Psoas muscle (tissue), 8 donors: ENCODE measurements around the gene LSM14A. TPM values are rescaled to one million over a fixed set of nuclear protein-coding genes. Genes with fewer than 3 reads are reported as not detected.

Source experiments
- ATAC-seq, 4 donors: fragments of 200-7000 bp; cut with Tn5 transposase; one replicate each; pipeline ENCODE4 v1.9.1; 2020; ENCODE audit warnings: moderate library complexity in 3 of 4, mild to moderate bottlenecking in 2 of 4
- DNase-seq, 2 donors: peaks; one replicate each; pipeline ENCODE4 v3.0.0-alpha.2; 2020
- H3K27ac ChIP-seq: fragments of 200-600 bp; one replicate; pipeline ENCODE4 v1.8.0; 2022
- H3K27me3 ChIP-seq, 3 donors: fragments of 200-600 bp in 1 of 3; one replicate each; pipeline versions ENCODE4 v1.6.1 to v1.8.0; 2013 to 2022; ENCODE audit warnings: low read length in 2 of 3, mild to moderate bottlenecking in 2 of 3, moderate library complexity in 1 of 3; ENCODE audit not compliant: insufficient read depth in 3 of 3
- H3K36me3 ChIP-seq, 2 donors: fragments of 200-600 bp in 1 of 2; one replicate each; pipeline versions ENCODE4 v1.6.1 to v1.8.0; 2013 to 2022; ENCODE audit warnings: low read depth in 1 of 2, mild to moderate bottlenecking in 1 of 2, moderate library complexity in 1 of 2; ENCODE audit not compliant: insufficient read depth in 1 of 2
- H3K4me1 ChIP-seq: fragments of 200-600 bp; one replicate; pipeline ENCODE4 v1.8.0; 2022
- H3K4me3 ChIP-seq: fragments of 200-600 bp; one replicate; pipeline ENCODE4 v1.8.0; 2022; ENCODE audit warnings: mild to moderate bottlenecking
- H3K9me3 ChIP-seq: fragments of 200-600 bp; one replicate; pipeline ENCODE4 v1.8.0; 2022
- WGBS, 3 donors: extraction: QIAGEN DNeasy Blood & Tissue Kit; methylation state at CpG; one replicate each; pipeline versions ENCODE4 v1.1.6 to v1.1.7; 2013; 5-methylcytosine and 5-hydroxymethylcytosine counted together
- intact Hi-C, 2 donors: fragments of 100-400 bp; cut with DNase I; formaldehyde crosslinking; loops; one replicate each; pipeline versions ENCODE4 v1.11.0 to v1.14.2; 2022
- polyA plus RNA-seq, 3 donors: library from polyadenylated mRNA; stranded (reverse); fragments of 200-250 nt; gene quantifications; one replicate each; pipeline ENCODE4 v1.2.3, GENCODE V29; 2013
- total RNA-seq, 4 donors: library from RNA; stranded (reverse); fragmentation: NEBNext Ultra II Directional in 2 of 4; extraction: Animal tissue kit (Norgen Biotek cat#: 25700) in 2 of 4; gene quantifications; one replicate each; pipeline versions ENCODE4 v1.2.1 to v1.2.4, GENCODE V29; 2021 to 2023
- TF ChIP-seq, protein P1 (sequence below): fragments of 200-600 bp; IDR thresholded peaks from one replicate; pipeline ENCODE4 v1.8.0; 2022; ENCODE audit warnings: antibody characterized with exemption
- donor health status: healthy with polysubstance abuse.
- donor health status: DM: no; HTN: no; CAD: no; lungs with moderate emphysema.
- donor health status: Bipolar disorder and iron deficiency.
- donor health status: healthy.
- donor health status: DM: yes; HTN: yes; CAD: no.
- donor health status: DM: no; HTN: no; CAD: no.
- donor health status: DM: no; HTN: no; CAD: no.
- donor health status: DM: yes; HTN: yes; CAD: no.

The LSM14A gene
- total and polyA plus RNA-seq, 7 donors = 65.0 to 155 (median 87.5) TPM

DNA sequence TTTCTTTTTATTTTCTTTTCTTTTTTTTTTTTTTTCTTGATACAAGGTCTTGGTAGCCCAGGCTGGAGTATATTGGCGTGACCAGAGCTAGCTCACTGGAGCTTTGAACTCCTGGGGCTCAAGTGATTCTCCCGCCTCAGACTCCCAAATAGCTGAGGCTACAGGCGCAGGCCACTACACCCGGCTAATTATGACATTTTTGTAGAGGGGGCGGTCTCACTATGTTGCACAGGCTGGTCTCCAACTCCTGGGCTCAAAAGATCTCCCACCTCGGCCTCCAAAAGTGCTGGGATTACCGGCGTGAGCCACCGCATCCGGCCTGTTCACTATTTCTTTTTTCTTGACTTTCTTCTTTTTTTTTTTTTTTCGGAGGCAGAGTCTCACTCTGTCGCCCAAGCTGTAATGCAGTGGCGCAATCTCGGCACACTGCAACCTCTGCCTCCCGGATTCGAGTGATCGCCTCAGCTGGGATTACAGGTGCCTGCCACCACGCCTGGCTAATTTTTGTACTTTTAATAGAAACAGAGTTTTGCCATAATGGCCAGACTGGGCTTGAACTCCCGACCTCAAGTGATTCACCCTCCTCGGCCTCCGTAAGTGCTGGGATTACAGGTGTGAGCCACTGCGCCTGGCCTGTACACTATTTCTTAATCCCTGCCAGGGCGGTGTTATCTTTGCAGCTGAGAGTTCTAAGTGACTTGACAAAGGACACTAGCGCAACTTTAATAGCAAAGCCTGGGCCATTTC is 37.1 kb upstream of the LSM14A start:
- intact Hi-C loops = no loop called here
- 75 to 83% (median 76%) methylated on average over 23 to 24 of the region's 24 CpGs for WGBS, 3 donors

GRCh38 chr19:34135821-34136611 is 36.3 kb upstream of the LSM14A start:
- Histone ChIP-seq H3K27ac (no peak overlapping the region), H3K27me3 (no peaks in the 10 kb centered on the region), H3K36me3 (no peaks in the 10 kb centered on the region), H3K9me3 (no peaks in the 10 kb centered on the region), H3K4me1 (peaks cover 4% of the 10 kb centered on the region), H3K4me3 (no peak overlapping the region)
- intact Hi-C loops = no loop called here
- TF ChIP-seq, protein P1, sequence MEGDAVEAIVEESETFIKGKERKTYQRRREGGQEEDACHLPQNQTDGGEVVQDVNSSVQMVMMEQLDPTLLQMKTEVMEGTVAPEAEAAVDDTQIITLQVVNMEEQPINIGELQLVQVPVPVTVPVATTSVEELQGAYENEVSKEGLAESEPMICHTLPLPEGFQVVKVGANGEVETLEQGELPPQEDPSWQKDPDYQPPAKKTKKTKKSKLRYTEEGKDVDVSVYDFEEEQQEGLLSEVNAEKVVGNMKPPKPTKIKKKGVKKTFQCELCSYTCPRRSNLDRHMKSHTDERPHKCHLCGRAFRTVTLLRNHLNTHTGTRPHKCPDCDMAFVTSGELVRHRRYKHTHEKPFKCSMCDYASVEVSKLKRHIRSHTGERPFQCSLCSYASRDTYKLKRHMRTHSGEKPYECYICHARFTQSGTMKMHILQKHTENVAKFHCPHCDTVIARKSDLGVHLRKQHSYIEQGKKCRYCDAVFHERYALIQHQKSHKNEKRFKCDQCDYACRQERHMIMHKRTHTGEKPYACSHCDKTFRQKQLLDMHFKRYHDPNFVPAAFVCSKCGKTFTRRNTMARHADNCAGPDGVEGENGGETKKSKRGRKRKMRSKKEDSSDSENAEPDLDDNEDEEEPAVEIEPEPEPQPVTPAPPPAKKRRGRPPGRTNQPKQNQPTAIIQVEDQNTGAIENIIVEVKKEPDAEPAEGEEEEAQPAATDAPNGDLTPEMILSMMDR = no peak
- no peak for DNase-seq
- 76 to 85% (median 81%) methylated on average over 7 of the region's 7 CpGs for WGBS, 3 donors
- ATAC-seq = no peak

More for the DNA sequence above, 37.1 kb upstream of the LSM14A start:
- TF ChIP-seq, protein P1 = no peak
- H3K4me3 ChIP-seq = peak overlapping the region; percentile 83
- H3K9me3 ChIP-seq = no peaks in the 10 kb centered on the region
- no peaks in the 10 kb centered on the region for H3K36me3 ChIP-seq
- no peaks in the 10 kb centered on the region for H3K27me3 ChIP-seq
- ATAC-seq (peak in 2 of 4 donors; percentile 5 to 29), DNase-seq (no peak)
- H3K27ac ChIP-seq = peak overlapping the region; percentile 84
- peaks cover 4% of the 10 kb centered on the region for H3K4me1 ChIP-seq

GRCh38 chr19:34141025-34141424 is 31.3 kb upstream of the LSM14A start:
- intact Hi-C loops = loop anchor here (10.0 kb wide), 2 partner anchors 356 to 716 kb away; no protein-coding TSS in a partner anchor
- TF ChIP-seq, protein P1 = no peak
- 32 to 47% (median 34%) methylated on average over 5 of the region's 5 CpGs for WGBS, 3 donors

DNA sequence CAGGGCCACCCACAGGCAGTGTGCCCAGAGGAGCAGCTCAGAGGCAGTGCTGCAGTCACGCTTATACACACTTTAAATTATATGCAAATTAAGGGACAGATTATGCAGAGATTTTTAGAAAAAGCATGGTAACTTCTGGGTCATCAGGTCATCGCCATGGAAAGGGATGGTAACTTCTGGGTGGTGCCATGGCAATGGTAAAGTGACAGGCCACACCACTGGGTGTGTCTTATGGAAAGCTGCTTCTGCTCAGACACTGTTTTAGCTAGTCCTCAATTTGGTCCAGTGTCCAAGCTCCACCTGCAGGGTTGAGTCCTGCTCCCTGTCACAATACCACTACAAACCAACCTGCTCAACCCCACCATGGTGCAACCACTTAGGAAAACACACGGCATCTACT is 29.9 kb upstream of the LSM14A start:
- no peak for ATAC-seq
- Histone ChIP-seq H3K4me3 (no peak overlapping the region), H3K4me1 (no peaks in the 10 kb centered on the region), H3K27me3 (no peaks in the 10 kb centered on the region), H3K36me3 (no peaks in the 10 kb centered on the region), H3K9me3 (no peaks in the 10 kb centered on the region), H3K27ac (no peak overlapping the region)
- intact Hi-C loops = loop anchor here (10.0 kb wide), 2 partner anchors 358 to 718 kb away; no protein-coding TSS in a partner anchor
- TF ChIP-seq, protein P1 = no peak
- DNase-seq = no peak
- WGBS, 3 donors = 62 to 74% (median 69%) methylated on average over 3 of the region's 3 CpGs

More at GRCh38 chr19:34141025-34141424, 31.3 kb upstream of the LSM14A start:
- Histone ChIP-seq H3K36me3 (no peaks in the 10 kb centered on the region), H3K9me3 (no peaks in the 10 kb centered on the region), H3K4me3 (no peak overlapping the region), H3K27me3 (no peaks in the 10 kb centered on the region), H3K4me1 (no peaks in the 10 kb centered on the region), H3K27ac (no peak overlapping the region)
- no peak for DNase-seq
- no peak for ATAC-seq
